Measurements from ENCODE around the gene F12.
"Not testable (repeated sequence)": the region's sequence is repeated elsewhere in the genome, so short reads cannot be mapped to it uniquely, and the experiment has no call there.

The F12 gene

GRCh38 chr5:177432143-177432838, 22.9 kb upstream of the F12 start:
- no peak for DNase-seq

GRCh38 chr5:177431317-177432142, 22.2 kb upstream of the F12 start:
- peak; percentile 58 for DNase-seq

GRCh38 chr5:177430972-177431316, 21.6 kb upstream of the F12 start:
- no peak for DNase-seq

GRCh38 chr5:177430140-177430951, 21.0 kb upstream of the F12 start:
- DNase-seq, result no peak

GRCh38 chr5:177429248-177430040, 20.1 kb upstream of the F12 start:
- DNase-seq, result peak; percentile 79

GRCh38 chr5:177428574-177429217, 19.3 kb upstream of the F12 start:
- no peak for DNase-seq

GRCh38 chr5:177427919-177428573, 18.7 kb upstream of the F12 start:
- no peak for DNase-seq

- DNase-seq, result no peak
These were observed 18.0 kb upstream of the F12 start for GRCh38 chr5:177427211-177427822.

- peak; percentile 63 for DNase-seq
These were observed 17.3 kb upstream of the F12 start, which contains the start of gene GRK6 for GRCh38 chr5:177426566-177427210. Gene GRK6 (plus strand): TSS chr5:177426676. CDS start chr5:177426846, 170 bp downstream.

GRCh38 chr5:177425801-177426565, 16.6 kb upstream of the F12 start:
- DNase-seq, result peak; percentile 98

GRCh38 chr5:177425196-177425800, 15.9 kb upstream of the F12 start:
- no peak for DNase-seq

- no peak for DNase-seq
These were observed 14.3 kb upstream of the F12 start for GRCh38 chr5:177423671-177424070.

GRCh38 chr5:177421062-177421798, 11.9 kb upstream of the F12 start:
- no peak for DNase-seq

- not testable (repeated sequence) for DNase-seq
These were observed 11.1 kb upstream of the F12 start for GRCh38 chr5:177420472-177420871.

GRCh38 chr5:177419046-177419445, 9.7 kb upstream of the F12 start:
- DNase-seq, result no peak

GRCh38 chr5:177417081-177417480, 7.7 kb upstream of the F12 start:
- not testable (repeated sequence) for DNase-seq

GRCh38 chr5:177414481-177414880, 5.1 kb upstream of the F12 start:
- no peak for DNase-seq

- DNase-seq, result no peak
These were observed 3.4 kb upstream of the F12 start for GRCh38 chr5:177412603-177413233.

Data from stimulated activated CD4-positive, alpha-beta T cell treated with anti-CD3 and anti-CD28 coated beads, Interleukin-12 subunit alpha, Interleukin-12 subunit beta, amount 100 ng/mL, for 4 hours (primary cell).